ENCODE results near the gene SIK2. TPM values are rescaled to one million over a fixed set of nuclear protein-coding genes. Genes with fewer than 3 reads are reported as not detected.

SIK2 gene
- total RNA-seq, 4 donors from 2014 or later: 16.2 to 27.6 (median 20.9) TPM

DNA sequence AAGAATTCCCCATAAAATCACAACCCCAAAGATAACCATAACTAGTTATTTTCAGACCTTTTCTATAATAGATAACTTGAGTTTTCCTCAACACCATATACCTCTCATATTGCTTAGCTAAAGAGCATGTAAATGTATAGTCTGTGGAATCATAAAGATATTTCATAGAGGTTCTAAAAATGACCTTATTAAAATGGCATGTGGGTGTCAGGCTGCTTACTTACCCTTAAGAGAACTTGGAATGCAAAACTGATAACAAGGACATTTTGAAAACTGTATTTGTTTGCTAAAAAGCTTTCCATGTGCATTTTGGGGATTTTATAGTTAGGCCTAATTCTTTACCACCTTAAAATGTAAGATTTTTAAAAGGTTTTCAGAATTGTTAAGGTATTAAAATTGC is 4.7 kb downstream of the SIK2 start:
- Histone ChIP-seq H3K27me3 (no peaks in the 10 kb centered on the region), H3K4me1 (peaks cover 0 to 52% (median 7%) of the 10 kb centered on the region in 3 donors)
- ATAC-seq: no peak

DNA sequence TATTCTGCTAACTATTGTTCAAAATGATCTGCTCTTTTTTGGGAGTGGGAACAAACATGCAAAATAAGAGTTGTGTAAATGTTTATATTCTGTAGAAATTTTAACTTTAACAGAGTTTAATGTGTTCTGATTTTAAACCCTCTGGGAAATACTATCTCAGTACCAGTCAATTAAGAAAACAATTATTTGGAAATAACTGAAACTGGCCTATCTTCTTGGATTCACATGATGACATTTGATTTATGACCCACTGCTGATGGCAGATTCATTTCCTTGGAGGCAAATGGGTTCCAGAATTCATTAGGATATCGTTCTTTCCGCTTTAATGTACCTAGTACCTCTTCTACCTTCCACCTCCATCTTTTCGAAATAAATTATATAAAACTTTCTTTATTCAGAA is 5.5 kb downstream of the SIK2 start:
- Histone ChIP-seq H3K27me3 (no peaks in the 10 kb centered on the region), H3K9me3 (no peaks in the 10 kb centered on the region), H3K36me3 (no peaks in the 10 kb centered on the region), H3K4me1 (peaks cover 0 to 59% (median 12%) of the 10 kb centered on the region in 3 donors), H3K27ac (no peak overlapping the region), H3K4me3 (no peak overlapping the region)
- TF ChIP-seq EP300 (IDR thresholded peaks at IDR 0.05) (no peak), CTCF (IDR thresholded peaks at IDR 0.05) (no peak), POLR2A (IDR thresholded peaks at IDR 0.05) (no peak), POLR2AphosphoS5 (IDR thresholded peaks at IDR 0.05) (no peak)
- ATAC-seq: no peak
- WGBS, 2 donors (ENCODE audit: low coverage in 1 of 2): 79 to 89% methylated on average over 3 of the region's 3 CpGs

More for the DNA sequence above, 4.7 kb downstream of the SIK2 start:
- H3K4me3 ChIP-seq: no peak overlapping the region
- H3K36me3 ChIP-seq: no peaks in the 10 kb centered on the region
- no peak for TF ChIP-seq POLR2AphosphoS5 (IDR thresholded peaks at IDR 0.05)
- TF ChIP-seq CTCF (IDR thresholded peaks at IDR 0.05): no peak
- H3K27ac ChIP-seq: no peak overlapping the region
- no peaks in the 10 kb centered on the region for H3K9me3 ChIP-seq

DNA sequence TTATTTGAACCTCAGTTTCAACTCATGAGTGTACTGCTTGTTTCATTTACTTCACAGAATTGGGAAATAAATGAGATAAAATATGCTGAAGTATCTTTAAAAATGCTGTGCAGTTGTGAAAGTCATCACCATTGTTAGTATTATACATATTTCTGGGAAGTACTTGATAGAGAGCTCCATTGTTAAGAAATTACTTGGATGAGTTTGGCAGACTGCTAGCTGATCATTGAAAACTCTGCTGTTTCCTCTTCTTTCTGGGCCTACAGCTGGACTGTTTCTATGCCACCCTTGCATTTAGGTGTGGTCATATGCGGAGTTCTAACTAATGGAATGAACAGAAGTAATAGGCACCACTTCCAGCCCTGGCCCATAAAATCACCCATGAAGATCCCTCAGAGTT is 10.0 kb downstream of the SIK2 start:
- WGBS, 2 donors (ENCODE audit: low coverage in 1 of 2): 56% methylated on average over 1 of the region's 1 CpG
- ATAC-seq: peak; percentile 36
- peaks cover 0 to 20% (median 9%) of the 10 kb centered on the region in 3 donors for H3K4me1 ChIP-seq
- peaks cover 0 to 10% of the 10 kb centered on the region in 2 donors for H3K36me3 ChIP-seq
- no peak overlapping the region for H3K4me3 ChIP-seq
- TF ChIP-seq POLR2AphosphoS5 (IDR thresholded peaks at IDR 0.05): no peak
- no peak for TF ChIP-seq POLR2A (IDR thresholded peaks at IDR 0.05)
- no peak for TF ChIP-seq CTCF (IDR thresholded peaks at IDR 0.05)
- no peak for TF ChIP-seq EP300 (IDR thresholded peaks at IDR 0.05)
- H3K9me3 ChIP-seq: no peaks in the 10 kb centered on the region
- peak overlapping the region in 1 of 4 donors; percentile 26 for H3K27ac ChIP-seq
- no peaks in the 10 kb centered on the region for H3K27me3 ChIP-seq

- ATAC-seq: no peak
- H3K27ac ChIP-seq: no peak overlapping the region
- no peaks in the 10 kb centered on the region for H3K9me3 ChIP-seq
- H3K36me3 ChIP-seq: peaks cover 4 to 53% of the 10 kb centered on the region in 2 donors
- 89 to 92% methylated on average over 4 of the region's 4 CpGs for WGBS, 2 donors (ENCODE audit: low coverage in 1 of 2)
- H3K4me3 ChIP-seq: no peak overlapping the region
- H3K4me1 ChIP-seq: peaks cover 0 to 4% (median 3%) of the 10 kb centered on the region in 3 donors
- no peaks in the 10 kb centered on the region for H3K27me3 ChIP-seq
- TF ChIP-seq CTCF (IDR thresholded peaks at IDR 0.05) (no peak), POLR2AphosphoS5 (IDR thresholded peaks at IDR 0.05) (no peak), EP300 (IDR thresholded peaks at IDR 0.05) (no peak)
These were observed 15.0 kb downstream of the SIK2 start for GRCh38 chr11:111617286-111617685.

GRCh38 chr11:111620518-111620917 is 18.3 kb downstream of the SIK2 start:
- Histone ChIP-seq H3K9me3 (no peaks in the 10 kb centered on the region), H3K27me3 (no peaks in the 10 kb centered on the region), H3K36me3 (peaks cover 4 to 63% of the 10 kb centered on the region in 2 donors), H3K27ac (no peak overlapping the region), H3K4me1 (no peaks in the 10 kb centered on the region), H3K4me3 (no peak overlapping the region)
- TF ChIP-seq POLR2AphosphoS5 (IDR thresholded peaks at IDR 0.05) (no peak), CTCF (IDR thresholded peaks at IDR 0.05) (no peak), POLR2A (IDR thresholded peaks at IDR 0.05) (no peak), EP300 (IDR thresholded peaks at IDR 0.05) (no peak)
- no peak for ATAC-seq
